Uterus (tissue), 4 donors: ENCODE results near the gene KIF26A. TPM values are rescaled to one million over a fixed set of nuclear protein-coding genes. Genes with fewer than 3 reads are reported as not detected.
A peak's percentile ranks its signal among the peaks of the same experiment; 100 is the strongest.

Experiments
- DNase-seq, 2 donors: peaks; one replicate each; pipeline ENCODE4 v3.0.0-alpha.2; 2019 to 2020
- H3K27ac ChIP-seq, 2 donors: fragments of 200-600 bp; sonication (generic); 1 replicate in 1 of 2; 2 replicates in 1 of 2; pipeline ENCODE4 v1.5.1; 2016 to 2018
- H3K27me3 ChIP-seq, 2 donors: fragments of 200-600 bp; sonication (generic); one replicate each; pipeline ENCODE4 v1.5.1; 2018 to 2019; ENCODE audit warnings: control low read depth in 1 of 2
- H3K36me3 ChIP-seq, 2 donors: fragments of 200-600 bp; sonication (generic); one replicate each; pipeline ENCODE4 v1.5.1; 2019; ENCODE audit warnings: control low read depth in 1 of 2
- H3K4me1 ChIP-seq, 2 donors: fragments of 200-600 bp; sonication (generic); one replicate each; pipeline ENCODE4 v1.5.1; 2018 to 2019; ENCODE audit warnings: control low read depth in 1 of 2
- H3K4me3 ChIP-seq, 2 donors: fragments of 200-600 bp; sonication (generic); 1 replicate in 1 of 2; 2 replicates in 1 of 2; pipeline ENCODE4 v1.5.1; 2018 to 2019; ENCODE audit warnings: mild to moderate bottlenecking in 1 of 2
- H3K9me3 ChIP-seq, 2 donors: fragments of 200-600 bp; sonication (generic); one replicate each; pipeline ENCODE4 v1.5.1; 2019; ENCODE audit warnings: control low read depth in 1 of 2
- CTCF ChIP-seq, 4 experiments: fragments of 200-600 bp in 2 of 4; fragments of 450-650 bp in 2 of 4; sonication (generic) in 2 of 4; IDR thresholded peaks; one replicate each; pipeline ENCODE4 v1.5.1; 2016 to 2019; ENCODE audit warnings: antibody characterized with exemption in 4 of 4, mild to moderate bottlenecking in 2 of 4, moderate library complexity in 1 of 4
- POLR2A ChIP-seq, 2 donors: fragments of 450-650 bp; IDR thresholded peaks; one replicate each; pipeline ENCODE4 v1.6.1; 2016; ENCODE audit warnings: antibody characterized with exemption in 2 of 2, mild to moderate bottlenecking in 1 of 2, moderate library complexity in 1 of 2
- intact Hi-C: fragments of 100-400 bp; cut with DNase I; formaldehyde crosslinking; loops from one replicate; pipeline ENCODE4 v1.15.1; 2023; ENCODE audit warnings: low total_unique reads
- total RNA-seq, 4 donors: library from RNA; depleted of rRNA in 3 of 4; stranded (reverse); fragments of >200 nt in 3 of 4; gene quantifications; one replicate each; pipeline versions ENCODE4 v1.1.0 to v1.2.4, GENCODE V29; 2014 to 2023
- donor health status: DM: yes; HTN: yes; CAD: no.

The KIF26A gene
- total RNA-seq, 4 donors from 2014 or later = 4.1 to 10.5 (median 7.5) TPM

GRCh38 chr14:104221071-104221625 is 82.8 kb downstream of the KIF26A start:
- Histone ChIP-seq H3K9me3 (no peaks in the 10 kb centered on the region), H3K36me3 (no peaks in the 10 kb centered on the region), H3K27ac (no peak overlapping the region), H3K27me3 (no peaks in the 10 kb centered on the region), H3K4me1 (no peaks in the 10 kb centered on the region), H3K4me3 (no peak overlapping the region)
- intact Hi-C loops = no loop called here
- TF ChIP-seq CTCF (IDR thresholded peaks at IDR 0.05) (no peak), POLR2A (IDR thresholded peaks at IDR 0.05) (no peak)
- no peak for DNase-seq

DNA sequence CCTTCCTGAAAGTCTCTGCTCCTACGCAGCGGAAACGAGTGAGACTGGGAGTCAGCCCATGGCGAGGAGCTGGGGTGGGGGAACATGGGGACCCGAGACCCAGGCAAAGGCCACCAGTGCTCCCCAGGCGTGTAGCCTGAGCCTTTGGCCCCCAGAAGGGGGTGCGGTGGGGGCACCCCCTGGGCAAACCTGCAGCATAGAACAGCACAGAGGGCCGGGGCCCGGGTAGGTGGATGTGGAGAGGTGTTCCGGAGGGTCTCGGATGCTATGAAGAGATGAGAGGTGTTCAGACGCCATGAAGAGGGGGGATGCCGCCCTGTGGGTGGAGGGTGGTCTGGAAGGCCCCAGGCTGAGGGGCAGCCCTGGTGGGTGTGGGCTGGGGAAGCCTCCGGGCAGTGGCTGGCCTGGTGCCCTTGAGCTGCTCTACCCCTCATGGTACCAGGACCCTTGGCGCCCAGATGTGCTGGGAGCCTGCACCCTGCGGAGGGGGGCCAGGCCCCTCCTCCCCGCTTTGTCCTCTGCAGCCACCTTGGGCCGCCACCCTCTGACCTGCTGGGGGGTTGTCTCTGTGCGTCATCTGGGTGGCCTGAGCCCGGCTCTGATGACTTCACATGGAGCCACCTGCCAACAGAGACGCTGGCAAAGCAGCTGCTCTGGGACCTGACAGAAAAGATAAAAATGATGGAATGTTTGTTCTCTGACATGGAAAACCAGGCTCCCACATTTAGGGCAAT is 83.4 kb downstream of the KIF26A start:
- Histone ChIP-seq H3K4me1 (no peaks in the 10 kb centered on the region), H3K4me3 (no peak overlapping the region), H3K9me3 (no peaks in the 10 kb centered on the region), H3K27ac (no peak overlapping the region), H3K27me3 (no peaks in the 10 kb centered on the region), H3K36me3 (no peaks in the 10 kb centered on the region)
- intact Hi-C loops = no loop called here
- TF ChIP-seq CTCF (IDR thresholded peaks at IDR 0.05) = no peak
- TF ChIP-seq POLR2A (IDR thresholded peaks at IDR 0.05) = no peak
- no peak for DNase-seq

DNA sequence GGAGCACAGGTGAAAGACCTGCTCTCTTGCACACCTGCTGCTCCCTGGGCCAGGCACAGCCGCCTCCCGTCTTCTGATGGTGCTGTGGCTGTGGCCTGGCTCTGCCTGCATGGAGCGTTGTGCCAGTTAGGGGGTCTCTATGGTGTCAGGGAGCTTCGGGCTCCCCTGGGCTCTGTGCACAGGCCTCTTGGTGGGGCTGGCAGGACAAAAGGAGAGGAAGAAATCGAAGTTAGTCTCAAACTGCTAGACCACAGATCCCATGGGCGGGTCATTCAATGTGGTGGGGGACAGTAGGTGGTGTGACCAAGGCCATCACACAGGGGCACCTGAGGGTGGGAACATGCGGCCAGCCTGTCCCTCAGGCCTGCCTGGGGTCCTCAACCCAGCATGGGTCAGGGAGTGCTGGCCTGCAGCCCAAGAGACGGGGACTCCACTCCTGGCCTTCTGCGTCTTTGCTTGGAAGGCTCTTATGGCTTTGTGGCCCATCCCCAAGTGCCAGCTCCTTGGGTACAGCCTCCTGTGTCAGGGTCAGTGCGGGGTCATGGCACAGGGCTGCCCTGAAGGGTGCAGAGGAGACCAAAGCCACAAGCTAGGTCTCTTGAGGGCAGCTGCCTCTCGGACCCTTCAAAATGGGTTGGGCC is 84.1 kb downstream of the KIF26A start:
- H3K36me3 ChIP-seq = no peaks in the 10 kb centered on the region
- H3K27ac ChIP-seq = no peak overlapping the region
- H3K27me3 ChIP-seq = no peaks in the 10 kb centered on the region
- no peaks in the 10 kb centered on the region for H3K4me1 ChIP-seq
- intact Hi-C loops = no loop called here
- DNase-seq = no peak
- TF ChIP-seq POLR2A (IDR thresholded peaks at IDR 0.05) = no peak
- TF ChIP-seq CTCF (IDR thresholded peaks at IDR 0.05) = no peak
- no peaks in the 10 kb centered on the region for H3K9me3 ChIP-seq
- H3K4me3 ChIP-seq = no peak overlapping the region

- Histone ChIP-seq H3K4me3 (peak overlapping the region in 1 of 2 donors; percentile 26), H3K27ac (no peak overlapping the region), H3K36me3 (no peaks in the 10 kb centered on the region), H3K9me3 (no peaks in the 10 kb centered on the region), H3K4me1 (no peaks in the 10 kb centered on the region), H3K27me3 (no peaks in the 10 kb centered on the region)
- no peak for TF ChIP-seq CTCF (IDR thresholded peaks at IDR 0.05)
- TF ChIP-seq POLR2A (IDR thresholded peaks at IDR 0.05) = no peak
- intact Hi-C loops = no loop called here
- no peak for DNase-seq
Observed at GRCh38 chr14:104223101-104224041, 85.0 kb downstream of the KIF26A start.
